Measurements from ENCODE around the gene TBXT.
"Not testable (repeated sequence)": the region's sequence is repeated elsewhere in the genome, so short reads cannot be mapped to it uniquely, and the experiment has no call there.

TBXT gene

DNA sequence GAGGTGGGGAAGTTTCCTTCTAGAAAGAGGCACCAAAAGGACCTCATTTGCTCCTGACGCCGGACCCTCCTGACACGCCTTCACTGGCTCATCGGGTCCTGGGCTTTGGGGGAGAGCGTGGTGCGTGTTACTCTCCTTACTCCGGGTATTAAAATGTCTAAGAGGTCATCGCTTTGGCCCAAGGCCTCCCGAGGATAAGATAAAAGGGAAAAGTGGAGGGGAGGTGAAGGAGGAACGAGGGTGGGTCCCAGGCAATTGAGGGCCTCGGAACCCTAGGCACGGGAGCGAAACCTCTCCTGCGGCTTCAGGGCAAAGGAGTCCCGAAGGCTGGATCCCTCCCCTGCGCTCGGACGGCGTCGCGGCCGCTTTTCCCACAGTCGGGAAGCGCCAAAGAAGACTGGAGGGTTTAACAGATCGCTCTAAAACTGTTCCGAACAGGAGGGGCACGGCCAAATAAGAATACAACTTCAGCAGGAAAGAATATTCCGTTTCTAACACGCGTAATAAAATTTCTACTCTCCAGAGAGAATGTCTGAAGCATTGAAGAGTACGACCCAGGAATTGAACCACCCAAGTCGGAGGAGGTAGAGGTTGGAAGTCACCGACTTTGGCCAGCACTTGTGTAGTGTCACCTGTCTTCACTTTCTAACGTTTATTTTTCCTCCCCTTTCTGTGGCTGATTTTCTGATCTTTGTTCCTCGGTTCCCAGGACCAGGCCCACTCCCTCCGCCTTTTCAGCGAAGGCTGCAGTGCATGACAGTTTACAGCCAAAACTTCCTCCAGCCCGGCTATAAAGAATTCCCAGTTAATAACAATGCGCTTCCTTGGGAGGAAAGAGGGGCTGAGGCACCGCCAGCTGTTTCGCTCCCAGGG is 2.1 kb upstream of the TBXT start:
- DNase-seq: no peak

DNA sequence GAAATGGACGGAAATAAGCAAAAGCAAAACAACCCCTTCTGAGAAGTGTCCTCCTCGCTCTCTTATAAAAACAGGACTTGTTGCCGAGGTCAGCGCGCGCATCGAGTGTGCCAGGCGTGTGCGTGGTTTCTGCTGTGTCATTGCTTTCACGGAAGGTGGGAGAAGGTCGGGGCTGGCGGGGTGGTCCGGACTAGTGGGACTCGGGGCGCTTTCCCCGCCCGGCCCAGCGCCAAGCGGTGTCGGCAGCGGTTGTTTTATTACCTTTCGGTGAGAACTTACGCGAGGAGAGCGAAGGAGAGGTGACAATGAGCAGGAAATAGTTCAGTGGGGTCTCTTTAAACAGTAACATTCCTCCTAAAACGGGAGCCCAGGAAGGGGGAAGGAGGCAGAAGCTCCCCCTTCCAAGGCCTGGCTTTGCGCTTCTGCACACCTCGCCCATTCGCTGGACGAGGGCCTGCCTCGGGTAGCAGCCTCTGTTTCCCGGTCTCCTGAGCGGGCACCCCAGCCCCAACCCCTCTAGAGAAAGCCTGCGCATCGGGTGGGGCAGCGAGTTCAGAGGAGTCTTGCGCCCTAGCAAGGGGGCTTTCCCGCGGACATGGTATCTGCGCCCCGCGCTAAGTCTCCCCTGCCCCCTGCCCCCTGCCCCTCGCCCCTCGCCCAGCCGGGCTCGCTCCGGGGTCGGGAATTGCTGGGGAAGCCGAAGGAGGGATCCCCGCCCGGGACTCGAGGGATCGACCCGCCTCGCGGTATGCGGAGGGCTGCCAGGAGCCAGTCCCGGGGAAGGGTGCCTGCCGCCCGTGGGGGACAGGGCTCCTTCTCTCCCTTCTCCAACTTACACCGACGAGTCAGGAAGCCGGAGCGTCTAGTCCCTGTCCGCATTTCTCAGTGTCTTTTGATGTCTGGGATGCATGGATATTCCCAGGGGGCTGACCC is 1.2 kb upstream of the TBXT start:
- DNase-seq: peak; percentile 7

DNA sequence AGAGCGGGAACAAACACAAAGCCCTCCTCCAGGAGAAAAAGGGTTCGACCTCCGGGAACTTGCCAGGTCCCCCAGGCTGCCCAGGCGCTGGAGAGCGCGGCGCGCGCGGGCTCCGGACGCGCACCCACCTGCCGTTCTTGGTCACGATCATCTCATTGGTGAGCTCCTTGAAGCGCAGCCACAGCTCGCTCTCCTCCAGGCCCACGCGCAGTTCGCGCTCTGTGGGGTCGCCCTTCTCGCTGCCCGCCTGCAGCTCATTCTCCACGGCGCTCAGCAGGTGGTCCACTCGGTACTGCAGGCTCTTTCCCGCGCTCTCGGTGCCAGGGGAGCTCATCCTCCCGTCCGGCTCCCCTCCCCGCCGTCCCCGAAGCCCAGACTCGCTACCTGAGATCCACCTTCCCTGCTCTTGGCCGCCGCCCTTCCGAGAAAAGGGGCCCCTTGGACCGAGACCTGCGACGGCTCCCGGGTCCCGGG is 356 bp downstream of the TBXT start:
- DNase-seq: peak; percentile 6

GRCh38 chr6:166166314-166167257 is 1.1 kb downstream of the TBXT start:
- no peak for DNase-seq

GRCh38 chr6:166165558-166166313 is 1.9 kb downstream of the TBXT start:
- no peak for DNase-seq

DNA sequence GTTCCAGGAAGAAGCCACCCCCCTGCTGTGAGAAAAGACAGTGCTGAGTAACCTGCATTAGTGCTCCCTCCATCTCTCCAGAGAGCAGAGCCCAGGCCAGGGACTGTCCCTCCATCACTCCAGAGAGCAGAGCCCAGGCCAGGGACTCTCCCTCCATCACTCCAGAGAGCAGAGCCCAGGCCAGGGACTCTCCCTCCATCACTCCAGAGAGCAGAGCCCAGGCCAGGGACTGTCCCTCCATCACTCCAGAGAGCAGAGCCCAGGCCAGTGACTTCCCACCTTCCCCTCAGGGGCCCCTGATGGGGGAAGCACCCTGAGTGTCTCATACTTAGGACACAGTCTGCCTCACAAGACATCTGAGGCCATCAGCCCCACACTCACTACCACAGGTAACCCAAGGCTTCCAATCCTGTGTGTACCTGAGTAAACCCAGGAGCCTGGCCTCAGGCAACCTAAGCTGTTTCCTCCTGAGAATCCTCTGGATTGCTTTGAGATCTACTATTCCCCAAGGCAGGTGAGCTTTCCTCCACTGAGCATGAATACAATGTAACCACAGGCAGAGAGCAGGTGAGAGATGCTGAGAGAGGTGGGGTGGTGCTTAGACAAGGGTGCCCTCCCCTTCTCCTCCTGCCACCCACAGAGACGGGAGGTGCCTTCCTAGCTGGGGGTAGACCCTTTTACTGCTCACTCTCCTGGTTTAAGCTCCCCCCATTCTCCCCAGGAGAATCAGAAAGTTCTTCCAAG is 4.9 kb downstream of the TBXT start:
- DNase-seq: peak; percentile 73

DNA sequence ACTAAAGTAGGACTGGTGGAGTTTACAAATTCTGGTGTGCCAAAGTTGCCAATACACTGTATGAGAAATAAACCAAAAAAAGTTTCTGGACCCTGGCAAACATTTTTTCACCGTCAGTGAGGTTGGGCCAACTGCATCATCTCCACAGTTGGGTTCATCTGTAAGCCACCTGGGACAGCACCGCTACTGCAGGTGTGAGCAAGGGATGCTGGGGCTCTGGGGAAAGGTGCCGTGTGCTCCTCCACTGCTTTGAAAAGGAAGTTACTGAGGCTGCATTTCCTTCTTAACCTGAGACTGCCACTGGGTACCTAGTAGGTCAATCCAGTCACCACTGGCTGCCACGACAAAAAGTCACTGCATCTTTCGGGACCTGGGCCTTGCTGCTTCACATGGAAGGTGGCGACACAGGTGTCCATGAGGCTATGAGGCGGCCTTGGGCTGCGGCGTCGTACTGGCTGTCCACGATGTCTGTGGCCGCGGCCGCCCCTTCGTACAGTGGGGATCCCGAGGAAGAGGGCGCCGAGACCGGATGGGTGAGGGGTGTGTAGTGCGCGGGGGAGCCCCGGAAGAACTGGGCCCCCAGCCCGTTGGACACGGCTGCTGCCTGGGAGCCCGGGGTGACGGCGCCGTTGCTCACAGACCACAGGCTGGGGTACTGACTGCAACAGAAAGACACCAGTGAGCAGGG is 9.6 kb downstream of the TBXT start:
- DNase-seq: no peak

DNA sequence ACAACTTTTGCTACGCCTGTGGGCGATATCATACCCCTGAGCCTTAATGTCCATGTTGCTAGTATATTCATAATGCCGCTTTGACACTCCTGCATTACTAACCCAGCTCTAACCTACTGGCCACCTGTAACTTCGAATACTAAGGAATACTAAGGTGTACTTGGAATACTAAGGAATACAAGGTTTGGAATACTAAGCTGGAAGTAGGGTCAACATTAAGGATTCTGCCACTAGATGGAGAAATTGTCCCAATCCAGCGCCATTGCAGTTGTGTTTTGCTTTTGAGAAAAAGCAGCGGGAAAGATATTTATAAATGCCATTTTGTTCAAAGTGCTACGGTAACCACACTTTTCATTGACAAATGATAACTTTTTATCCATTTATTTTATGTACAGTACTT is 10.7 kb downstream of the TBXT start:
- DNase-seq: no peak

DNA sequence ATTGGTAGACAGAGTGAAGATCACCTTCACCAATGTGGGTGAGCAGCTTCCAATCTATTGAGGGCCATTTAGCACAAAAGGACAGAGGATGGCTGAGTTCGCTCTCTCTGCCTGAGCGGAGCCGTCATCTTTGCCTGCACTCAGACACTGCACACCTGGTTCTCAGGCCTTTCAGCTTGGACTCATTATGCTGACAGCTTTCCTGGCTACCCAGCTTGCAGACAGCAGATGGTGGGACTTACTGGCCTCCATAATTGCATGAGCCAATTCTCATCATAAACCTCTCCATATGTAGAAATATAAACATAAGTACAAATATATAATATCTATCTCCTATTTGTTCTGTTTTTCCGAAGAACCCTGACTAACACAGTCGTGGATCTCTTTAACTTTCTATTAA is 13.7 kb downstream of the TBXT start:
- no peak for DNase-seq

- no peak for DNase-seq
Measured at GRCh38 chr6:166152660-166153059, 15.0 kb downstream of the TBXT start.

- no peak for DNase-seq
Measured at GRCh38 chr6:166151798-166152197, 15.9 kb downstream of the TBXT start.

DNA sequence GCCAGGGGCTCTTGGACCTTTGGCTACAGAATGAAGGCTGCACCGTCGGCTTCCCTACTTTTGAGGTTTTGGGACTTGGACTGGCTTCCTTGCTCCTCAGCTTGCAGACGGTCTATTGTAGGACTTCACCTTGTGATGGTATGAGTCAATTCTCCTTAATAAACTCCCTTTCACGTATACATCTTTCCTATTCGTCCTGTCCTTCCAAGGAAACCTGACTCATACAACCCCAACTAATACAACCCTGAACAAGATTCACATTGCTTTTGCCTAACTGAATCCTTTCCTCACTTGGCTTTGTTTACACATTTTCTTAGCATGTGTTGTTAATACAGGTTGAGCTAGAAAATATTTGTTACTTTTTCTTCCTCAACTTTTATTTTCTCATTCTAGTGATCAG is 21.9 kb downstream of the TBXT start:
- DNase-seq: no peak

DNA sequence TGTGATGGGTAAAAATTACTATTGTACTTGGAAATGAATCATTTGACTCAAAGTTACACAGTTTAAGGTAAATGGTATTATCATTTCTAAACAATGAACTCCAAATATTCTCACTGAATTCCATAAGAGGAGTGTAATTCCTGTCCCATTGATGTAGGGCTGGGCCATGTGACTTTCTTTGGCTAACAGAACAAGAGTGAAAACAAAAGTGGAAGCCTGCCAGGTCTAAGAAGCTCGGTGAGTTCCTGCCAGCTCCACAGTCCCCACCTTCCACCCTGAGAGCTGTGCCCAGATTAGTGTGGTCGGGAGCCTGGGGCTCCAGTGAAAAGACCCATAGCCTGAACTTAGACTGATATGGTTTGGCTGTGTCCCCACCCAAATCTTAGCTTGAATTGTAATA is 24.6 kb downstream of the TBXT start:
- no peak for DNase-seq

- DNase-seq: no peak
Measured at GRCh38 chr6:166127624-166128472, 39.8 kb downstream of the TBXT start.

GRCh38 chr6:166123115-166123514 is 44.5 kb downstream of the TBXT start:
- not testable (repeated sequence) for DNase-seq

- DNase-seq: no peak
Measured at GRCh38 chr6:166121726-166122125, 45.9 kb downstream of the TBXT start.

DNA sequence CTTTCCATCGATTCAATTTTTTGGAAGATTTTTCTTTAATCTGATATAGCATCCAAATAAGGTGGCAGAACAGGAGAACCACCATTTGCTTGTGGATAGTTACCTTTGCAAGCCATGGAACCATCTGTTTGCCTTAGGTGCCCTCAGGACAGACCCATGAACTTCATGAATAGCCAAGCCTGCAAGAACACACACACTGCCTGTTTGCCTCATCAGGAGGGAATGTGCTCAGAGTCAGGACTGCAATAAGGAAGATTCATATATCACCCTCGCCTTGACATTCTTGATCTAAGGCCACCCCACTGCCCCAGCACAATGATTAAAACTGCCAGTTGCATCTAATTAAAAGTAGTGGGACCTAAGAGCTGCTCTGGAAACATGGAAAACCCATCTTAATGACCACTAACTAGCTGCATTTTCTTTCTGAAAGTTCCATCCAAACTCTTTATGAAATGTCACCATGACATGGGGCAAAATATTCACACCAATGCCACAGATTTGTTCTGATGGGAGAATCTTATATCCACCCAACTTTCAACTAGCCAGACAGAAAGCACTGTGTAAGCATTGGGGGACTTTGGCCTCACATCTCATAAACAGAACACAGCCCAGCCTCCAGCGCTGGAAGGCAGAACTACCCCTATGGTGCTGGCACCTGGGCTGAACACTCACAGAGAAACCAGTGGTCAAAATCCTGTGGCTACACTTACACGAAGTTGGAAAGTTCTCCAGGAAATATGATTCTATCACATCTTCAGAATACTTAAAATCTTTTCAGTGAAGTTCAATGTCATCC is 48.3 kb downstream of the TBXT start:
- no peak for DNase-seq

GRCh38 chr6:166115609-166116008 is 52.0 kb downstream of the TBXT start:
- DNase-seq: no peak

DNA sequence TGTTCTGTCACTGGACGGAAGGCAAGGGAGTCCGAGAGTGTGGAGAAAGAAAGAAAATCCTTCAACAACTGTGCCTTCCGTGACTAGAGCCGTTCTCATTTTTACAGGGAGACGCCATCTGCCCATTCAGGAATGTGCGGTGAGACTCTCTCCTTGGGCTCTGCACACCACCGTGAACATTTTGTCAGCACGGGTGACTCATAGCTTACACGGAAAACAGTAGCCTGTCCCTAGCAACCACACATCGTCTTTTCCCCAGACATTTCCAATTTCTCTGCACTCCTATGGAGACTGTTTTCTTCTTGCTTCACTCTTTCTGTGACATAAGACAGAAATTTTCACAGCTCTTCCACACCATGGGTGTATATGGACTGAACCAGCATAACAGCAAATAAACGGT is 55.1 kb downstream of the TBXT start:
- no peak for DNase-seq

Data from activated CD4-positive, alpha-beta T cell treated with anti-CD3 and anti-CD28 coated beads for 48 hours (primary cell).